Measurements from ENCODE around the gene EMC10. TPM values are rescaled to one million over a fixed set of nuclear protein-coding genes. Genes with fewer than 3 reads are reported as not detected.

EMC10 gene
- total RNA-seq, 1 experiment from 2014 or later: 228 TPM

DNA sequence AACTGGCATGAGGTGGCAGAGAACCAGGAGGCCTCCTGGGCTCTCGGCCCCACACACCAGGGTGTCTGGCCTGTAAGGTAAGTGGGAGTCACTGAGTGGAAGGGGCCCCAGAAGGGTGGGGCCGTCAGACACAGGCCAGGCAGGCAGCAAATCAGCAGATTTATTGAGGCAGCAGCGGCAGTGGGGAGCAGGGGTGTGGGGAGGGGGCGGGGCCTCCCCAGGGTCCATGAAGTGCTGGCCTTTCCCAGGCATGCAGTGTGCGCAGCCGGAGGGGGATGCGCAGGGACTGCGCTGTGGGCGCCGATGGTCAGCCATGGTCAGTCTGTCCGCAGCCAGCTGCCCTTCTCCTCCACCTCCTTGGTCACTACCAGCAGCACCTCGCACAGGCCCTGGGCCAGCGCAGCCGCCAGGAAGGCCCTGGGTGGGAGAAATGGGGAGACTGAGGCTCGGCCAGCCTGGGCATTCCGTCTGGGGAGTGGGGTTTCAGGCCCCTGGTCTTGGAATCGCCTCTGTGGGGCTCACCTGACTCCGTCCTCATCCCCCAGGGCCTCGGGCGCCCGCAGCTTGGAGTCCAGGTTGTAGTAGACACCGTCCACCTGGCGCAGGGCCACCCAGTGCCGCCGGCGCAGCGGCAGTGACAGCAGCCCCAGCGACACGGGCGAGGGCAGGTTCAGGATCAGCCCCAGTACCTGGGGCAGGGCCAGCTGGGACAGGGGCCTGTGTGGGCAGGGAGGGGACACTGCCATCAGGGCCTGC, 29.7 kb downstream of the EMC10 start:
- H3K4me2 ChIP-seq (ENCODE audit: low read length): no peak overlapping the region
- ChIA-PET POLR2A (ENCODE audit: unreplicated experiment) (no interaction called here), CTCF (no interaction called here)
- DNase-seq (no peak), ATAC-seq (no peak)
- no peak overlapping the region for H3K9ac ChIP-seq (ENCODE audit: low read length)
- H4K20me1 ChIP-seq (ENCODE audit: low read length): no peaks in the 10 kb centered on the region
- H3K27ac ChIP-seq (ENCODE audit: low read length): no peak overlapping the region
- TF ChIP-seq, protein P1, sequence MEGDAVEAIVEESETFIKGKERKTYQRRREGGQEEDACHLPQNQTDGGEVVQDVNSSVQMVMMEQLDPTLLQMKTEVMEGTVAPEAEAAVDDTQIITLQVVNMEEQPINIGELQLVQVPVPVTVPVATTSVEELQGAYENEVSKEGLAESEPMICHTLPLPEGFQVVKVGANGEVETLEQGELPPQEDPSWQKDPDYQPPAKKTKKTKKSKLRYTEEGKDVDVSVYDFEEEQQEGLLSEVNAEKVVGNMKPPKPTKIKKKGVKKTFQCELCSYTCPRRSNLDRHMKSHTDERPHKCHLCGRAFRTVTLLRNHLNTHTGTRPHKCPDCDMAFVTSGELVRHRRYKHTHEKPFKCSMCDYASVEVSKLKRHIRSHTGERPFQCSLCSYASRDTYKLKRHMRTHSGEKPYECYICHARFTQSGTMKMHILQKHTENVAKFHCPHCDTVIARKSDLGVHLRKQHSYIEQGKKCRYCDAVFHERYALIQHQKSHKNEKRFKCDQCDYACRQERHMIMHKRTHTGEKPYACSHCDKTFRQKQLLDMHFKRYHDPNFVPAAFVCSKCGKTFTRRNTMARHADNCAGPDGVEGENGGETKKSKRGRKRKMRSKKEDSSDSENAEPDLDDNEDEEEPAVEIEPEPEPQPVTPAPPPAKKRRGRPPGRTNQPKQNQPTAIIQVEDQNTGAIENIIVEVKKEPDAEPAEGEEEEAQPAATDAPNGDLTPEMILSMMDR (conservative IDR thresholded peaks at IDR 0.05; ENCODE audit: low read depth, low read length): no peak
- TF ChIP-seq EZH2 (IDR thresholded peaks at IDR 0.05; ENCODE audit: low read length, unreplicated experiment) (no peak), EZH2phosphoT487 (IDR thresholded peaks at IDR 0.05; ENCODE audit: borderline replicate concordance, low read length) (no peak)
- H3K79me2 ChIP-seq (ENCODE audit: low read length): 0 out of 2 replicates have a peak, but pooled peaks cover 3% of the 10 kb centered on the region
- no TSS peak for BruUV-seq (replicated peaks)
- 0 out of 2 replicates have a peak, but pooled peaks cover 7% of the 10 kb centered on the region for H3K4me1 ChIP-seq (ENCODE audit: insufficient read depth, low read length)
- H2AFZ ChIP-seq (ENCODE audit: low read length): no peak overlapping the region
- no peaks in the 10 kb centered on the region for H3F3A ChIP-seq (ENCODE audit: low read length, unreplicated experiment)
- H3K9me2 ChIP-seq (replicated peaks; ENCODE audit: low read length): no peaks in the 10 kb centered on the region
- intact Hi-C loops (cut with micrococcal nuclease): no loop called here
- no peaks in the 10 kb centered on the region for H3K9me3 ChIP-seq (ENCODE audit: low read length)
- no peaks in the 10 kb centered on the region for H3K36me3 ChIP-seq (ENCODE audit: low read depth, low read length)
- no peaks in the 10 kb centered on the region for H3K27me3 ChIP-seq (ENCODE audit: low read length)
- H3K4me3 ChIP-seq (ENCODE audit: low read length): no peak overlapping the region

DNA sequence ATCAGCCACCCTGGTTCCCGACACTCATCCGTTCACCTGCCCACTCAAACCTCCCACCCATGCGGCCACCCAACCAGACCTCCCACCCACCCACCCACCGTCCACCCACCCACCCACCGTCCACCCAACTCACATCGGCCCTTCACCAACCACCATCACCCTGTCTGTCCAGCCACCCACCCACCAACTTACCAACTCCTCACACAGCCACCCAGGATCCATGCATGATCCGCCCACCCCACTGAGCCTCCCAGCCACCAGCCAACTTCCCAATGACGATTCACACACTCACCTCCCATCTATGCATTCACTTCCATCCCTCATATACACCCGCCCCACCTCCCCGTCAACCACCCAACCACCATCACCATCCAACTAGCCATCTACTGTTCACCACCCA, 30.4 kb downstream of the EMC10 start:
- ChIA-PET POLR2A (ENCODE audit: unreplicated experiment) (no interaction called here), CTCF (no interaction called here)
- no peaks in the 10 kb centered on the region for H4K20me1 ChIP-seq (ENCODE audit: low read length)
- intact Hi-C loops (cut with micrococcal nuclease): no loop called here
- no peak overlapping the region for H3K27ac ChIP-seq (ENCODE audit: low read length)
- no TSS peak for BruUV-seq (replicated peaks)
- H3K4me3 ChIP-seq (ENCODE audit: low read length): no peak overlapping the region
- H3F3A ChIP-seq (ENCODE audit: low read length, unreplicated experiment): no peaks in the 10 kb centered on the region
- H3K79me2 ChIP-seq (ENCODE audit: low read length): 0 out of 2 replicates have a peak, but pooled peaks cover 3% of the 10 kb centered on the region
- H3K9me3 ChIP-seq (ENCODE audit: low read length): no peaks in the 10 kb centered on the region
- TF ChIP-seq, protein P1 (conservative IDR thresholded peaks at IDR 0.05; ENCODE audit: low read depth, low read length): no peak
- TF ChIP-seq EZH2 (IDR thresholded peaks at IDR 0.05; ENCODE audit: low read length, unreplicated experiment) (no peak), EZH2phosphoT487 (IDR thresholded peaks at IDR 0.05; ENCODE audit: borderline replicate concordance, low read length) (no peak)
- no peak overlapping the region for H2AFZ ChIP-seq (ENCODE audit: low read length)
- no peak for ATAC-seq
- no peaks in the 10 kb centered on the region for H3K9me2 ChIP-seq (replicated peaks; ENCODE audit: low read length)
- DNase-seq: no peak
- H3K27me3 ChIP-seq (ENCODE audit: low read length): no peaks in the 10 kb centered on the region
- H3K36me3 ChIP-seq (ENCODE audit: low read depth, low read length): no peaks in the 10 kb centered on the region
- H3K9ac ChIP-seq (ENCODE audit: low read length): no peak overlapping the region
- no peak overlapping the region for H3K4me2 ChIP-seq (ENCODE audit: low read length)
- H3K4me1 ChIP-seq (ENCODE audit: insufficient read depth, low read length): 0 out of 2 replicates have a peak, but pooled peaks cover 7% of the 10 kb centered on the region

DNA sequence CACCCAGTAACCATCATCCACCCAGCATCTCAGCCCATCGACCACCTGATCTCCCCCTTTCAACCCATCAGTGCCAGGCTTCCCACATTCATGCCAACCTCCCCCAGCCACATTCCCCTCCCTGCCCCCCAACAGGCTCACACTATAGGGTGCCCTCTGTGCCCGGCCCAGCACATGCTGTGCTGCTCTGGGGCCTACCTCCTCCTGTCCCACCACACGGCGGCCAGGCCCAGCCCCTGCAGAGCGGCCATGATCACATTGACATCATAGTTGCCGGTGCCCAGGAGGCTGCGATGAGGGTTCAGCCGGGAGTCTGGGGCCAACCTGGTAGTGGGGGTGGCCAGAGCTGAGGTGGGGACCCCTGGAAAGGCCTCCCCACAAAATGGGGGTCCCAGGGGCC, 31.1 kb downstream of the EMC10 start:
- POLR2A ChIA-PET (ENCODE audit: unreplicated experiment): no interaction called here
- no peak for TF ChIP-seq EZH2phosphoT487 (IDR thresholded peaks at IDR 0.05; ENCODE audit: borderline replicate concordance, low read length)
- TF ChIP-seq, protein P1 (conservative IDR thresholded peaks at IDR 0.05; ENCODE audit: low read depth, low read length): no peak
- TF ChIP-seq EZH2 (IDR thresholded peaks at IDR 0.05; ENCODE audit: low read length, unreplicated experiment): no peak

More for the DNA sequence above, 31.1 kb downstream of the EMC10 start:
- H3K79me2 ChIP-seq (ENCODE audit: low read length): 0 out of 2 replicates have a peak, but pooled peaks cover 3% of the 10 kb centered on the region
- H3K4me1 ChIP-seq (ENCODE audit: insufficient read depth, low read length): 0 out of 2 replicates have a peak, but pooled peaks cover 7% of the 10 kb centered on the region
- DNase-seq (no peak), ATAC-seq (no peak)
- intact Hi-C loops (cut with micrococcal nuclease): no loop called here
- H3F3A ChIP-seq (ENCODE audit: low read length, unreplicated experiment): no peaks in the 10 kb centered on the region
- no peak overlapping the region for H2AFZ ChIP-seq (ENCODE audit: low read length)
- CTCF ChIA-PET: no interaction called here
- no peaks in the 10 kb centered on the region for H3K36me3 ChIP-seq (ENCODE audit: low read depth, low read length)
- no peak overlapping the region for H3K4me2 ChIP-seq (ENCODE audit: low read length)
- H3K4me3 ChIP-seq (ENCODE audit: low read length): no peak overlapping the region
- no peak overlapping the region for H3K9ac ChIP-seq (ENCODE audit: low read length)
- BruUV-seq (replicated peaks): no TSS peak
- H3K9me2 ChIP-seq (replicated peaks; ENCODE audit: low read length): no peaks in the 10 kb centered on the region
- no peaks in the 10 kb centered on the region for H3K27me3 ChIP-seq (ENCODE audit: low read length)
- H4K20me1 ChIP-seq (ENCODE audit: low read length): no peaks in the 10 kb centered on the region
- no peak overlapping the region for H3K27ac ChIP-seq (ENCODE audit: low read length)
- no peaks in the 10 kb centered on the region for H3K9me3 ChIP-seq (ENCODE audit: low read length)
